Colonic mucosa (tissue), 4 donors: ENCODE data around the gene MMS22L. TPM values are rescaled to one million over a fixed set of nuclear protein-coding genes. Genes with fewer than 3 reads are reported as not detected.

Source experiments
- DNase-seq: peaks from one replicate; pipeline ENCODE4 v3.0.0-alpha.2; 2020
- H3K27ac ChIP-seq: fragments of 200-600 bp; one replicate; pipeline ENCODE4 v1.8.0; 2021
- H3K27me3 ChIP-seq: fragments of 200-600 bp; one replicate; pipeline ENCODE4 v1.8.0; 2021
- H3K36me3 ChIP-seq: fragments of 200-600 bp; one replicate; pipeline ENCODE4 v1.8.0; 2021
- H3K4me1 ChIP-seq: fragments of 200-600 bp; one replicate; pipeline ENCODE4 v1.8.0; 2021; ENCODE audit warnings: mild to moderate bottlenecking
- H3K4me3 ChIP-seq: fragments of 200-600 bp; one replicate; pipeline ENCODE4 v1.8.0; 2021
- H3K9ac ChIP-seq, 2 donors: one replicate each; pipeline ENCODE4 v1.7.0; 2013; ENCODE audit warnings: control low read depth in 2 of 2, low read depth in 2 of 2, low read length in 2 of 2
- H3K9me3 ChIP-seq: fragments of 200-600 bp; one replicate; pipeline ENCODE4 v1.8.0; 2021
- intact Hi-C: fragments of 100-400 bp; cut with DNase I; formaldehyde crosslinking; loops from one replicate; pipeline ENCODE4 v1.14.1; 2022
- total RNA-seq, 2 donors: library from RNA; stranded (reverse); fragmentation: NEBNext Ultra II Directional in 1 of 2; extraction: Animal tissue kit (Norgen Biotek cat#: 25700) in 1 of 2; gene quantifications; one replicate each; pipeline ENCODE4 v1.2.1, GENCODE V29; 2021
- TF ChIP-seq, protein P1 (sequence below): fragments of 200-600 bp; IDR thresholded peaks from one replicate; pipeline ENCODE4 v1.8.0; 2022; ENCODE audit warnings: antibody characterized with exemption, mild to moderate bottlenecking
- donor health status: healthy.
- donor health status: DM: no; HTN: no; CAD: no.
- donor health status: DM: no; HTN: no; CAD: no.

The MMS22L gene
- total RNA-seq, 2 donors from 2014 or later = 9.1 to 21.4 TPM

DNA sequence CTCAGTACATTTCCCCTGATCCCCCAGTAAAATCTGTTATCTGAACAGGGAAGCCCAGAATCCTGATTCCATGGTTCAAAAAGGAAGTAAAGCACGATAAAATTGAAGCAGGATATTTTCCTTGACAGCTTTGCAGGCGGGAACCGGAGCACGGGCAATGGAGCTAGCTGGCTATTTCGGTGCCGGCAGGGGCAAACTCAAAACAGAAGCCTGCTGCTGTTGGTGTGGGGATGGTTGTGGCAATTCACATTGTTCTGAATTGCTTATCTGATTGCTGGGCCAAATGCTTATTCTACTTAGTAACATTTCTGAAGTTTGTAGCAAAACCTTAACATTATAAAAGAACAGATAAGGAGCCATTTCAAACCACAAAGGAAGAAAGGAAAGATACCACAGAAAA is 172.4 kb downstream of the MMS22L start:
- Histone ChIP-seq H3K36me3 (no peaks in the 10 kb centered on the region), H3K27ac (no peak overlapping the region), H3K9me3 (no peaks in the 10 kb centered on the region), H3K4me1 (no peaks in the 10 kb centered on the region), H3K27me3 (no peaks in the 10 kb centered on the region), H3K9ac (no peak overlapping the region), H3K4me3 (no peak overlapping the region)
- intact Hi-C loops = no loop called here
- DNase-seq = no peak
- TF ChIP-seq, protein P1, sequence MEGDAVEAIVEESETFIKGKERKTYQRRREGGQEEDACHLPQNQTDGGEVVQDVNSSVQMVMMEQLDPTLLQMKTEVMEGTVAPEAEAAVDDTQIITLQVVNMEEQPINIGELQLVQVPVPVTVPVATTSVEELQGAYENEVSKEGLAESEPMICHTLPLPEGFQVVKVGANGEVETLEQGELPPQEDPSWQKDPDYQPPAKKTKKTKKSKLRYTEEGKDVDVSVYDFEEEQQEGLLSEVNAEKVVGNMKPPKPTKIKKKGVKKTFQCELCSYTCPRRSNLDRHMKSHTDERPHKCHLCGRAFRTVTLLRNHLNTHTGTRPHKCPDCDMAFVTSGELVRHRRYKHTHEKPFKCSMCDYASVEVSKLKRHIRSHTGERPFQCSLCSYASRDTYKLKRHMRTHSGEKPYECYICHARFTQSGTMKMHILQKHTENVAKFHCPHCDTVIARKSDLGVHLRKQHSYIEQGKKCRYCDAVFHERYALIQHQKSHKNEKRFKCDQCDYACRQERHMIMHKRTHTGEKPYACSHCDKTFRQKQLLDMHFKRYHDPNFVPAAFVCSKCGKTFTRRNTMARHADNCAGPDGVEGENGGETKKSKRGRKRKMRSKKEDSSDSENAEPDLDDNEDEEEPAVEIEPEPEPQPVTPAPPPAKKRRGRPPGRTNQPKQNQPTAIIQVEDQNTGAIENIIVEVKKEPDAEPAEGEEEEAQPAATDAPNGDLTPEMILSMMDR = no peak

DNA sequence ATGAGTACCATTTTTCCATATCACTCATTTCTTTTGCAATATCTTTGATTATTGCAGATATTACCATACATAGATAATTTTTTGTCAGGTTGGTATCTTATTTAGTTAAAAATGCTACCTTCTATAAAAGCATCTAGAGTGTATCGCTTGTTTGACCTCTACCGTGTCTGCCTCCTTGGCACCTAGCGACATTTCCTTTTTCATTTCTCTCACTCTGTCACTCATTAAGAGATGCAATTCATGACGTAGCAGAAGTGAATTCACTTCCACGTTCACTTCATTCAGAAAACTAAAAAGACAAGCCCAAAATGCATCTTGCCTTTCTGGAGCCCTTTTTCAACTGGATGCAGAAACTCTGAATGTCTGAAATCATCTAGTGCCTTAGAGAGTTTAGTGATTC is 172.9 kb downstream of the MMS22L start:
- H3K27ac ChIP-seq = no peak overlapping the region
- DNase-seq = no peak

GRCh38 chr6:97109444-97109843 is 173.6 kb downstream of the MMS22L start:
- Histone ChIP-seq H3K27ac (no peak overlapping the region), H3K9ac (no peak overlapping the region), H3K4me1 (no peaks in the 10 kb centered on the region), H3K9me3 (no peaks in the 10 kb centered on the region), H3K4me3 (no peak overlapping the region), H3K27me3 (no peaks in the 10 kb centered on the region), H3K36me3 (no peaks in the 10 kb centered on the region)
- TF ChIP-seq, protein P1 = no peak
- intact Hi-C loops = no loop called here
- DNase-seq = no peak

More for the DNA sequence above, 172.9 kb downstream of the MMS22L start:
- Histone ChIP-seq H3K36me3 (no peaks in the 10 kb centered on the region), H3K4me3 (no peak overlapping the region), H3K27me3 (no peaks in the 10 kb centered on the region), H3K9me3 (no peaks in the 10 kb centered on the region), H3K4me1 (no peaks in the 10 kb centered on the region), H3K9ac (no peak overlapping the region)
- TF ChIP-seq, protein P1 = no peak
- intact Hi-C loops = no loop called here

GRCh38 chr6:97102145-97102790 is 180.7 kb downstream of the MMS22L start:
- H3K4me3 ChIP-seq = no peak overlapping the region
- H3K27ac ChIP-seq = no peak overlapping the region
- H3K9me3 ChIP-seq = no peaks in the 10 kb centered on the region
- no peaks in the 10 kb centered on the region for H3K4me1 ChIP-seq
- no peak for DNase-seq
- no peak overlapping the region for H3K9ac ChIP-seq
- intact Hi-C loops = no loop called here
- TF ChIP-seq, protein P1 = no peak
- no peaks in the 10 kb centered on the region for H3K27me3 ChIP-seq
- no peaks in the 10 kb centered on the region for H3K36me3 ChIP-seq

DNA sequence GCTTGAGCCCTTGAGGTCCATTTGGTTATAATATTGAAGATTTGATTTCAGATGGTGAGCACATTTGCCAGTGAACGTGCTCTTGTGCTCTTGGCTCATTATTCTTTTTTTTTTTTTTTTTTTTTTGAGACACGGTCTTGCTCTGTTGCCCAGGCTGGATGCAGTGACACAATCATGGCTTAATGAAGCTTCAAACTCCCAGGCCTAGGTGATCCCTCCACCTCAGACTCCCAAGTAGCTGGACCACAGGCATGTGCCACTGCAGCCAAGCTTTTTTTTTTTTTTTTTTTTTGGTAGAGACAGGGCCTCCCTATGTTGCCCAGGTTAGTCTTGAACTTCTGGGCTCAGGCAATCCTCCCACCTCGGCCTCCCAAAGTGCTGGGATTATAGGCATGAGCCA is 182.3 kb downstream of the MMS22L start:
- no peak overlapping the region for H3K27ac ChIP-seq
- H3K36me3 ChIP-seq = no peaks in the 10 kb centered on the region
- H3K4me3 ChIP-seq = no peak overlapping the region
- DNase-seq = no peak
- intact Hi-C loops = no loop called here
- H3K4me1 ChIP-seq = no peaks in the 10 kb centered on the region
- TF ChIP-seq, protein P1 = no peak
- H3K9ac ChIP-seq = no peak overlapping the region
- H3K27me3 ChIP-seq = no peaks in the 10 kb centered on the region
- no peaks in the 10 kb centered on the region for H3K9me3 ChIP-seq
